HUES64 (cell line): ENCODE results near the gene EPDR1.

ENCODE experiments used
- H3K27ac ChIP-seq: 2 replicates; pipeline ENCODE4 v1.7.0; 2013; ENCODE audit warnings: low read depth, low read length, inconsistent platforms
- H3K27me3 ChIP-seq: 2 replicates; pipeline ENCODE4 v1.6.1; 2013; ENCODE audit warnings: mild to moderate bottlenecking, low read length; ENCODE audit not compliant: insufficient read depth
- H3K36me3 ChIP-seq: 2 replicates; pipeline ENCODE4 v1.6.1; 2013; ENCODE audit warnings: mild to moderate bottlenecking, low read length; ENCODE audit not compliant: insufficient read depth
- H3K4me1 ChIP-seq: 2 replicates; pipeline ENCODE4 v1.6.1; 2013; ENCODE audit warnings: mild to moderate bottlenecking, low read length, moderate library complexity; ENCODE audit not compliant: insufficient read depth
- H3K4me3 ChIP-seq: 2 replicates; pipeline ENCODE4 v1.5.1; 2013; ENCODE audit warnings: mild to moderate bottlenecking, low read length, moderate library complexity
- H3K9ac ChIP-seq: 2 replicates; pipeline ENCODE4 v1.6.1; 2013; ENCODE audit warnings: mild to moderate bottlenecking, low read depth, low read length
- H3K9me3 ChIP-seq: 2 replicates; pipeline ENCODE4 v1.6.1; 2013; ENCODE audit warnings: low read depth, low read length; ENCODE audit not compliant: insufficient read depth
- WGBS: fragments of 150-250, 120-280 bp; methylation state at CpG from one replicate; pipeline ENCODE4 v1.1.7; 2013; ENCODE audit warnings: missing lambda C conversion rate; 5-methylcytosine and 5-hydroxymethylcytosine counted together

EPDR1 gene

DNA sequence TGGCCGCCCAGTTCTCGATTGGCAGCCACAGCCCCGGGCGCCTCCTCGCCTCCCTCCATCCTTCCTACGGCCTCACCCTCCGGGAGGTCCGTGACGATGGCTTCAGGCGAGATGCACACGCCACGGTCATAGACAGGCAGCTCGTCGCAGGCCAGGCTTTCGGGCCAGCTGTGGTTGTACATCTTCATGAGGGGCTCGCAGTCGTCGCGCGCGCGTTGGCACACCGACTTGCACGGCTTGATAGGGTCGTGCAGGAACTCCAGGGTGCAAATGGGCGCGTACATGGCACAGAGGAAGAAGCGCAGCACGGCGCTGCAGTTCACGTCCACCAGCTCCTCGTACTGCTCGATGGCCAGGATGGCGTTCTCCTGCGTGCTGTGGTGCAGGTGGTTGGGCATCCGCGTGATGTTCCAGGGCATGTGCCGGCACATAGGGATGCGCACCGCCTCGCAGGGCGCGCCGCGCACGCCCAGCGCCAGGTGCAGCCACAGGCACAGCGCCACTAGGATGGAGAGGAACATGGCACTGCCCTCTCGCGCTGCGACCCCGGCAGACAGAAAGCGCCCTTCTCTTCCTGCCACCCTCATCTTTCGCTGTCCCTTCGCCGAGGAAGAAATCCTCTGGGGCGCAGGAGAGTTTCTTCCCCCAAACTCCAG, 4.3 kb upstream of the EPDR1 start:
- Histone ChIP-seq H3K9ac (0 out of 2 replicates have a peak overlapping the region, but pooled peaks have one; percentile 7), H3K4me3 (peak overlapping the region; percentile 61), H3K36me3 (no peaks in the 10 kb centered on the region), H3K9me3 (no peaks in the 10 kb centered on the region), H3K27me3 (peaks cover 73% of the 10 kb centered on the region), H3K27ac (no peak overlapping the region), H3K4me1 (0 out of 2 replicates have a peak, but pooled peaks cover 3% of the 10 kb centered on the region)
- 18% methylated on average over 57 of the region's 57 CpGs for WGBS

DNA sequence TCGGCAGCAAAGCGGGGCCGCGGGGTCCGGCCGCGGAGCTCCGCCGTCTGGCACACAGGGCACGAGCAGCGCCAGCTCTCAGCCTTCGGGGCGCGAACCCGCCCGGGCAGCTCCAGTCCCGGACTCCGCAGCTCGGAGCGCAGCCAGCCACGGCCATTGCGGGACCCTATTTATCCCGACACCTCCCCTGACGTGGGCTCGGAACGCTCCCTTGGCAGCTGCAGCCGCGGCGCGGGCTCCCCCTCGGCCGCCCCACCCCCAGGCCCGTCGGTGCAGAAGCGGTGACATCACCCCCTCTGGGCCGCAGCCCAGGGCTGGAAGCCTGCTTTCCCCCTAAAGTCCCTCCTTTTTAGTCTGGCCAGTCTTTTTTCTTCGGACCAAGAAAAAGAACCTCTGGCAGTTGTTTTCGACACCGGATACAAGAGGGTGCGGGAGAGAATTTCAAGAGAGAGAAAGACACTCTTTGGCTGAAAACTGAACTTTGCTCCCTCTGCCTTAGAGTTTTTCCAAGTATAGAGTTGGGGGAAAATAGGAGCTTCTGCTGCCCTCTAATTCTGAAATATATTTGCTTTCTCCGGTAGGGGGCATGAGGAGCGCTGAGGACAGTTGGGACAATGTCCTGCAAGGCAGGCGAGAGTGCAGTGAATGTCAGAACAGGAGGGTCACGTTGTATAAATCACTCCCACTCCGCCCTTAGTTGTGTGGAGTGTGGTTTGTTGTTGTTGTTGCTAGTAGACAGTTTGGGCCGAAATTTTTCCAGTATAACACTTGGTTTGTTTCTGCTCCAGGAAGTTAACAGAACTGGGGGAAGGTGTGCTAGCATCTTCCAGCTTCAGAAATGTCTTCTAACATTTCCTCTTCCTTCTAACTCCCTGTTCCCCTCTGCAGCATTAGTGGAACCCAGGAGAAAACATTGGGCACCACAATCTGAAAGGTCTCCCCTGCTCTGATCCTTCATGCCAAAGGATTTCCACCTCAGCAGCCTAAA, 3.5 kb upstream of the EPDR1 start, which contains the start of gene SFRP4:
Gene SFRP4, minus strand, starts transcription at position 145 of the 988 bp plus-strand sequence. CDS start 280 bp downstream, outside the sequence.
- WGBS, result 3% methylated on average over 46 of the region's 46 CpGs
- Histone ChIP-seq H3K36me3 (no peaks in the 10 kb centered on the region), H3K27ac (no peak within 1 kb of the TSS), H3K9ac (0 out of 2 replicates have a peak within 1 kb of the TSS, but pooled peaks have one; percentile 7), H3K27me3 (peaks cover 77% of the 10 kb centered on the region), H3K4me3 (peak within 1 kb of the TSS; percentile 61), H3K4me1 (peaks cover 8% of the 10 kb centered on the region), H3K9me3 (no peaks in the 10 kb centered on the region)

DNA sequence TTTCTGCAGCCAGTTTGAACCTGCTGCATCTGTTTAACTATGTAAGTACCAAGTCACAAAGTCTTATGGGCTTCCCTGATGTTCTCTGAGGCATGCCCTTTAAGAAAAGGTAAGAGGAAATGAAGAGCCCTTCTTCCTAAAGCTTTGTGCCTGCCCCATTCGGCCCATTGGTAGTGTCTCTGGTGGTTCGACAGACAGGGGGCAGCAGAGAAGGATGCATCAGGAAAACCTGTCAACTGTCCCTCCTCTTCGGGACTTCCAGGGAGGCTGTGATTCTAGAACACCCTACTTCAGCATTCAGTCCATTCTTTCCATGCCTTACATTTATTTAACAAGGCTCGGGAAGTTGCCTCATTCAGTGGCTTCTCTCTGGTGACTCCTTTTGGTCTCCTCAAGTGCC, 1.9 kb upstream of the EPDR1 start:
- Histone ChIP-seq H3K9ac (no peak overlapping the region), H3K27ac (no peak overlapping the region), H3K9me3 (no peaks in the 10 kb centered on the region), H3K4me1 (peaks cover 8% of the 10 kb centered on the region), H3K36me3 (no peaks in the 10 kb centered on the region), H3K4me3 (no peak overlapping the region), H3K27me3 (peaks cover 81% of the 10 kb centered on the region)
- WGBS, result 83% methylated on average over 4 of the region's 4 CpGs

GRCh38 chr7:37920849-37921805, 687 bp downstream of the EPDR1 start:
- WGBS, result 1% methylated on average over 61 of the region's 63 CpGs
- peak overlapping the region; percentile 69 for H3K9ac ChIP-seq

DNA sequence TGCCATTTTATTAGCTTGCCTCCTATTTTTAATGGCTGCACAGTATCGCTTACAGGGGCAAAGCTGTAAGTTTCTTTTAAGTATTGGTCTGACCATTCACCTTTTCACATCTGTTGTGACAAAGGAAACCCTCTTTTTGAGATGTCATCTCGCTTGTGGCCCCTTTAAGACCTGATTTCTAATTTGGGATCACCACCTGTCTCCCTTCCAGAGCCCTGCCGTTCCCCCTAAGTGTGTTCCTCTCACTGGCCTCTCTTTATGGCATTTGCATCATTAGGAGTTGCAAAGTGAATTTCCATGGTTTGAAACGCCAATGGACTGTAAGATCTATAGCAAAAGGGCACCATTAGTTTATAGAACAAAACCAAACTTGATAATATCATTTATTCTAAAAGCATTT, 1.4 kb downstream of the EPDR1 start:
- Histone ChIP-seq H3K36me3 (no peaks in the 10 kb centered on the region), H3K27ac (no peak overlapping the region), H3K4me3 (peak overlapping the region; percentile 69; the same call in 1 of the 2 replicates), H3K4me1 (peaks cover 8% of the 10 kb centered on the region), H3K9ac (no peak overlapping the region), H3K27me3 (peaks cover 47% of the 10 kb centered on the region), H3K9me3 (peaks cover 6% of the 10 kb centered on the region; the same call in 1 of the 2 replicates)
- WGBS, result 82% methylated on average over 3 of the region's 4 CpGs

More at GRCh38 chr7:37920849-37921805, 687 bp downstream of the EPDR1 start:
- H3K4me3 ChIP-seq, result peak overlapping the region; percentile 69
- H3K4me1 ChIP-seq, result peaks cover 8% of the 10 kb centered on the region
- peaks cover 6% of the 10 kb centered on the region; the same call in 1 of the 2 replicates for H3K9me3 ChIP-seq
- H3K27me3 ChIP-seq, result peaks cover 55% of the 10 kb centered on the region
- H3K27ac ChIP-seq, result no peak overlapping the region
- H3K36me3 ChIP-seq, result no peaks in the 10 kb centered on the region

- 92% methylated on average over 1 of the region's 1 CpG for WGBS
- Histone ChIP-seq H3K27ac (no peak overlapping the region), H3K36me3 (no peaks in the 10 kb centered on the region), H3K4me1 (peaks cover 8% of the 10 kb centered on the region), H3K4me3 (no peak overlapping the region), H3K27me3 (peaks cover 26% of the 10 kb centered on the region), H3K9me3 (peaks cover 6% of the 10 kb centered on the region; the same call in 1 of the 2 replicates), H3K9ac (no peak overlapping the region)
Measured at GRCh38 chr7:37923996-37924395, 3.6 kb downstream of the EPDR1 start.

GRCh38 chr7:37924491-37925041, 4.1 kb downstream of the EPDR1 start:
- WGBS, result 92% methylated on average over 3 of the region's 3 CpGs
- H3K27ac ChIP-seq, result no peak overlapping the region

DNA sequence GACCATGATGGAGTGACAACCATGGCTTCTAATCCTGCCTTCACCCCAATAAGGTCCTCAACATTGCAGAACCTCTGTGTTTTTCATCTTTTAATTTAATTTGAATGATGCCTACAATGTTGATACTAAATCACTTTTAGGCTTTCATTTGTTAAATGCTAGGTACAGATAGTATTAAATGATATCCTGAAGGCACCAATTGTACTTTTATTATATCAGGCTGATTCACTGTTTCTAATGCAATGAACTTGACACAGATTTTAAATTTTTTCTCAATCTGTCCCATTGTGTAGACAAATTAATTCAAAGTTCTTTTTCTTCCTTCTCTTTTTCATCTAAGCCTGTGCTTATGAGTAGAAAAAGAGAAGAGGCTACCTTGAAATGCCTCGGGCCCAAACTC, 5.2 kb downstream of the EPDR1 start:
- Histone ChIP-seq H3K9me3 (peaks cover 6% of the 10 kb centered on the region; the same call in 1 of the 2 replicates), H3K4me1 (peaks cover 5% of the 10 kb centered on the region), H3K36me3 (no peaks in the 10 kb centered on the region), H3K4me3 (no peak overlapping the region), H3K27ac (no peak overlapping the region), H3K9ac (no peak overlapping the region), H3K27me3 (peaks cover 10% of the 10 kb centered on the region)
- 80% methylated on average over 1 of the region's 1 CpG for WGBS

More at GRCh38 chr7:37924491-37925041, 4.1 kb downstream of the EPDR1 start:
- H3K27me3 ChIP-seq, result peaks cover 21% of the 10 kb centered on the region
- peaks cover 6% of the 10 kb centered on the region; the same call in 1 of the 2 replicates for H3K9me3 ChIP-seq
- no peaks in the 10 kb centered on the region for H3K36me3 ChIP-seq
- peaks cover 8% of the 10 kb centered on the region for H3K4me1 ChIP-seq
- H3K9ac ChIP-seq, result no peak overlapping the region
- no peak overlapping the region for H3K4me3 ChIP-seq

- H3K4me3 ChIP-seq, result no peak overlapping the region
- no peaks in the 10 kb centered on the region for H3K27me3 ChIP-seq
- H3K27ac ChIP-seq, result no peak overlapping the region
- WGBS, result 93% methylated on average over 2 of the region's 2 CpGs
- H3K36me3 ChIP-seq, result no peaks in the 10 kb centered on the region
- H3K4me1 ChIP-seq, result no peaks in the 10 kb centered on the region
- H3K9me3 ChIP-seq, result peaks cover 6% of the 10 kb centered on the region; the same call in 1 of the 2 replicates
- no peak overlapping the region for H3K9ac ChIP-seq
Measured at GRCh38 chr7:37927773-37928444, 7.5 kb downstream of the EPDR1 start.
